Measurements from ENCODE around the gene SMAGP. TPM values are rescaled to one million over a fixed set of nuclear protein-coding genes. Genes with fewer than 3 reads are reported as not detected.

The SMAGP gene
- total RNA-seq, 1 experiment from 2014 or later, result 12.4 TPM

DNA sequence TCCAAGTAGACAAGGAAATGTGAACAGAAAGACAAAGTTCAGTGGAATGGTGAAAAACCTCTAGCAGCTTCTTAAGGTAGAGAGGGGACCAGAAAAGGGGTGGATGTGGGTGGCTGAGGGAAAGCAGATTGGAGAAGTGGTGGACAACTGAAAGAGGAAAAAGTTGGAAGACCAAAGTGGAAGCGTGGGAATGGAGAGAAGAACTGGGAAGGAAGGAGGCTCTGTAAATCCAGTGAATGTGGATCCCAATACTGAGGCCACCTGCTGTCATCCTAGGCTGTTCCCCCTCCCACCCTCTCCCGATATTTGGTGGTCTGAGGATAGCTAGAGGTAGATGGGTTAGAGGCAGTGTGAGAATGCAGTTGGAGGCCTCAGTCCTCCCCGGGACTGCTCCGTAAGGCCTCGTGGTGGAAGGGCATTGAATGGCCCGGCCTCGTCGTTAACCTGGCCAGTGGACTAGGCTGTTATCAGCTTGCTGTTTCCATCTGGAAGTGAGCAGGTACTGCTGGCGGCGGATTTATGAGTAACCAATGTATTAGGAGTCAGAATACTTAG lies 51.5 kb downstream of the SMAGP start:
- Histone ChIP-seq H4K20me1 (ENCODE audit: control insufficient read depth, insufficient read depth, insufficient read length) (no peaks in the 10 kb centered on the region), H3K9ac (ENCODE audit: extremely low read depth, insufficient read length, low read length) (peak overlapping the region; percentile 50), H2BK15ac (ENCODE audit: low read depth, low read length) (no peak overlapping the region), H3K79me1 (ENCODE audit: insufficient read depth, low read depth, low read length, poor library complexity, severe bottlenecking) (no peaks in the 10 kb centered on the region), H2BK20ac (ENCODE audit: low read depth, low read length, poor library complexity, severe bottlenecking) (no peak overlapping the region), H3K4me1 (ENCODE audit: insufficient read depth, low read length) (no peaks in the 10 kb centered on the region; the same call in 1 of the 2 replicates), H4K5ac (ENCODE audit: insufficient read length, low read depth, low read length) (no peak overlapping the region), H3K4me2 (ENCODE audit: insufficient read depth, insufficient read length, low read length) (peak overlapping the region; percentile 81), H2BK120ac (ENCODE audit: low read depth, low read length, poor library complexity, severe bottlenecking) (no peak overlapping the region), H3K9me3 (ENCODE audit: control insufficient read depth, low read depth, low read length) (no peaks in the 10 kb centered on the region), H4K8ac (replicated peaks; ENCODE audit: insufficient read length, low read depth, low read length) (no peak overlapping the region), H3K23me2 (ENCODE audit: insufficient read length, low read depth, low read length, poor library complexity, severe bottlenecking) (peaks cover 15% of the 10 kb centered on the region), H2AFZ (ENCODE audit: low read length) (no peak overlapping the region), H3K27ac (ENCODE audit: insufficient read length, low read depth, low read length) (peak overlapping the region; percentile 7), H3K23ac (ENCODE audit: insufficient read length, low read depth, low read length) (no peak overlapping the region), H4K91ac (ENCODE audit: insufficient read length, low read depth, low read length) (no peak overlapping the region), H2AK5ac (ENCODE audit: insufficient read length, low read length) (no peak overlapping the region), H3K56ac (ENCODE audit: insufficient read length, low read depth, low read length) (no peak overlapping the region), H2BK5ac (ENCODE audit: insufficient read length, low read length) (no peak overlapping the region), H2BK12ac (ENCODE audit: insufficient read length, low read depth, low read length) (peak overlapping the region; percentile 9), H3K18ac (ENCODE audit: insufficient read length, low read depth, low read length) (peak overlapping the region; percentile 22), H3K14ac (ENCODE audit: insufficient read depth, low read length) (peak overlapping the region; percentile 87; the same call in 1 of the 2 replicates), H3K4ac (ENCODE audit: low read depth, low read length) (no peak overlapping the region), H3T11ph (ENCODE audit: low read length) (no peak overlapping the region), H3K79me2 (ENCODE audit: insufficient read depth, low read length) (no peaks in the 10 kb centered on the region), H3K27me3 (ENCODE audit: insufficient read depth, low read length) (no peaks in the 10 kb centered on the region)
- WGBS (ENCODE audit: extremely low coverage, insufficient read length, low lambda C conversion rate), result no CpG with 5 or more reads among the region's 10 CpGs
- peaks cover 0 to 7% (median 5%) of the 10 kb centered on the region in 3 experiments; a peak in 5 of 7 replicates for H3K36me3 Mint-ChIP-seq (ENCODE audit: insufficient read depth in 1 of 3, low read depth in 3 of 3)
- H3K27me3 Mint-ChIP-seq (ENCODE audit: low read depth), result no peaks in the 10 kb centered on the region
- peaks cover 18% of the 10 kb centered on the region in 2 experiments for H3K4me1 Mint-ChIP-seq
- peak overlapping the region; percentile 73 to 78 for H3K4me3 Mint-ChIP-seq
- H3K9me3 Mint-ChIP-seq, result no peaks in the 10 kb centered on the region
- TF ChIP-seq, protein P1, sequence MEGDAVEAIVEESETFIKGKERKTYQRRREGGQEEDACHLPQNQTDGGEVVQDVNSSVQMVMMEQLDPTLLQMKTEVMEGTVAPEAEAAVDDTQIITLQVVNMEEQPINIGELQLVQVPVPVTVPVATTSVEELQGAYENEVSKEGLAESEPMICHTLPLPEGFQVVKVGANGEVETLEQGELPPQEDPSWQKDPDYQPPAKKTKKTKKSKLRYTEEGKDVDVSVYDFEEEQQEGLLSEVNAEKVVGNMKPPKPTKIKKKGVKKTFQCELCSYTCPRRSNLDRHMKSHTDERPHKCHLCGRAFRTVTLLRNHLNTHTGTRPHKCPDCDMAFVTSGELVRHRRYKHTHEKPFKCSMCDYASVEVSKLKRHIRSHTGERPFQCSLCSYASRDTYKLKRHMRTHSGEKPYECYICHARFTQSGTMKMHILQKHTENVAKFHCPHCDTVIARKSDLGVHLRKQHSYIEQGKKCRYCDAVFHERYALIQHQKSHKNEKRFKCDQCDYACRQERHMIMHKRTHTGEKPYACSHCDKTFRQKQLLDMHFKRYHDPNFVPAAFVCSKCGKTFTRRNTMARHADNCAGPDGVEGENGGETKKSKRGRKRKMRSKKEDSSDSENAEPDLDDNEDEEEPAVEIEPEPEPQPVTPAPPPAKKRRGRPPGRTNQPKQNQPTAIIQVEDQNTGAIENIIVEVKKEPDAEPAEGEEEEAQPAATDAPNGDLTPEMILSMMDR (conservative IDR thresholded peaks at IDR 0.05), result no peak
- peak overlapping the region; percentile 89 to 94 (median 90) for H3K27ac Mint-ChIP-seq
- peak; percentile 64 for DNase-seq

All from H9 (cell line).